Smooth muscle cell (in vitro differentiated cells): ENCODE data around the gene KLHL22. TPM values are rescaled to one million over a fixed set of nuclear protein-coding genes. Genes with fewer than 3 reads are reported as not detected.
"Not testable (repeated sequence)": the region's sequence is repeated elsewhere in the genome, so short reads cannot be mapped to it uniquely, and the experiment has no call there.

Experiments used
- DNase-seq: peaks from one replicate; lab custom pipeline; 2025; ENCODE audit not compliant: unreplicated experiment; lab: John Stamatoyannopoulos, UW
- H2AFZ ChIP-seq: fragments of 200-600 bp; sonication (generic); 2 replicates; pipeline ENCODE4 v1.6.0; 2016; ENCODE audit warnings: antibody characterized with exemption, low read depth, mild to moderate bottlenecking
- H3F3A ChIP-seq: fragments of 200-600 bp; sonication (generic); 2 replicates; pipeline ENCODE4 v1.6.0; 2017; ENCODE audit warnings: antibody characterized with exemption, low read depth
- H3K27ac ChIP-seq: fragments of 200-600 bp; sonication (generic); 2 replicates; pipeline ENCODE4 v1.5.1; 2016; ENCODE audit warnings: low read depth, mild to moderate bottlenecking
- H3K27me3 ChIP-seq: fragments of 200-600 bp; sonication (generic); 2 replicates; pipeline ENCODE4 v1.6.1; 2016; ENCODE audit warnings: low read depth, mild to moderate bottlenecking
- H3K36me3 ChIP-seq: fragments of 200-600 bp; sonication (generic); 2 replicates; pipeline ENCODE4 v1.5.1; 2016; ENCODE audit warnings: low read depth
- H3K4me1 ChIP-seq: fragments of 200-600 bp; sonication (generic); 2 replicates; pipeline ENCODE4 v1.5.1; 2016; ENCODE audit warnings: low read depth
- H3K4me2 ChIP-seq: fragments of 200-600 bp; sonication (generic); 2 replicates; pipeline ENCODE4 v1.6.0; 2016; ENCODE audit warnings: mild to moderate bottlenecking
- H3K4me3 ChIP-seq: fragments of 200-600 bp; sonication (generic); 2 replicates; pipeline ENCODE4 v1.5.1; 2016; ENCODE audit warnings: mild to moderate bottlenecking
- H3K79me2 ChIP-seq: fragments of 200-600 bp; sonication (generic); 2 replicates; pipeline ENCODE4 v1.6.0; 2016; ENCODE audit warnings: low read depth, mild to moderate bottlenecking
- H3K9ac ChIP-seq: fragments of 200-600 bp; sonication (generic); 2 replicates; pipeline ENCODE4 v1.6.0; 2016; ENCODE audit warnings: low read depth
- H3K9me3 ChIP-seq: fragments of 200-600 bp; sonication (generic); replicated peaks from 2 replicates; pipeline ENCODE4 v1.5.1; 2016; ENCODE audit warnings: low read depth
- H4K20me1 ChIP-seq: fragments of 200-600 bp; sonication (generic); 2 replicates; pipeline ENCODE4 v1.6.0; 2016; ENCODE audit warnings: low read depth
- CTCF ChIP-seq: fragments of 200-600 bp; sonication (generic); IDR thresholded peaks from 2 replicates; pipeline ENCODE4 v1.5.1; 2017; ENCODE audit warnings: borderline replicate concordance, mild to moderate bottlenecking, antibody characterized with exemption; ENCODE audit not compliant: insufficient read depth, poor library complexity, severe bottlenecking
- WGBS: methylation state at CpG from one replicate; pipeline ENCODE4 v1.1.7; 2016; ENCODE audit warnings: low lambda C conversion rate; 5-methylcytosine and 5-hydroxymethylcytosine counted together
- polyA plus RNA-seq: library from polyadenylated mRNA; unstranded; fragments of >200 nt; fragmentation: Nextera tagmentation; extraction: Ambion mirVana; gene quantifications from 2 replicates; pipeline ENCODE4 v1.2.1, GENCODE V29; 2016
- total RNA-seq: library from RNA; depleted of rRNA; stranded (reverse); fragments of >200 nt; gene quantifications from 2 replicates; pipeline ENCODE4 v1.2.3, GENCODE V29; 2014

The KLHL22 gene
- total and polyA plus RNA-seq, 2 experiments from 2014 or later = 17.1 to 27.3 TPM

- no peak overlapping the region for H2AFZ ChIP-seq
- 72% methylated on average over 10 of the region's 10 CpGs for WGBS
Observed at GRCh38 chr22:20412474-20413216, 83.0 kb downstream of the KLHL22 start.

GRCh38 chr22:20409385-20409784 is 86.2 kb downstream of the KLHL22 start:
- not testable (repeated sequence) for H4K20me1 ChIP-seq, H3K27me3 ChIP-seq, H3K36me3 ChIP-seq, H3K79me2 ChIP-seq, H2AFZ ChIP-seq, H3K27ac ChIP-seq, H3K4me3 ChIP-seq, DNase-seq, H3K4me1 ChIP-seq, H3K9ac ChIP-seq, H3K4me2 ChIP-seq, H3F3A ChIP-seq, H3K9me3 ChIP-seq
- 99% methylated on average over 3 of the region's 3 CpGs for WGBS

More at GRCh38 chr22:20412474-20413216, 83.0 kb downstream of the KLHL22 start:
- Histone ChIP-seq H3K9ac (no peak overlapping the region), H3K4me2 (no peak overlapping the region), H3K4me1 (no peaks in the 10 kb centered on the region), H3K27me3 (no peaks in the 10 kb centered on the region), H3K9me3 (no peaks in the 10 kb centered on the region), H3K4me3 (no peak overlapping the region), H3K79me2 (no peaks in the 10 kb centered on the region), H3K27ac (no peak overlapping the region), H3F3A (no peaks in the 10 kb centered on the region), H4K20me1 (no peaks in the 10 kb centered on the region), H3K36me3 (no peaks in the 10 kb centered on the region)
- DNase-seq = no peak
- TF ChIP-seq CTCF = no peak

GRCh38 chr22:20408891-20409290 is 86.7 kb downstream of the KLHL22 start:
- Histone ChIP-seq H3K27me3 (no peaks in the 10 kb centered on the region), H3K79me2 (no peaks in the 10 kb centered on the region), H3F3A (no peaks in the 10 kb centered on the region), H3K4me1 (no peaks in the 10 kb centered on the region), H3K9me3 (no peaks in the 10 kb centered on the region), H3K4me2 (no peak overlapping the region), H3K4me3 (no peak overlapping the region), H3K27ac (no peak overlapping the region), H3K36me3 (no peaks in the 10 kb centered on the region), H3K9ac (no peak overlapping the region), H4K20me1 (no peaks in the 10 kb centered on the region), H2AFZ (no peak overlapping the region)
- TF ChIP-seq CTCF = no peak
- no peak for DNase-seq
- WGBS = 96% methylated on average over 4 of the region's 4 CpGs

- H3K36me3 ChIP-seq = no peaks in the 10 kb centered on the region
- DNase-seq = no peak
- no peaks in the 10 kb centered on the region for H3K27me3 ChIP-seq
- H3F3A ChIP-seq = no peaks in the 10 kb centered on the region
- no peak overlapping the region for H3K4me2 ChIP-seq
- no peak overlapping the region for H3K27ac ChIP-seq
- H2AFZ ChIP-seq = no peak overlapping the region
- H3K9ac ChIP-seq = no peak overlapping the region
- no peak for TF ChIP-seq CTCF
- H4K20me1 ChIP-seq = no peaks in the 10 kb centered on the region
- WGBS = 95% methylated on average over 3 of the region's 3 CpGs
- H3K4me1 ChIP-seq = no peaks in the 10 kb centered on the region
- H3K79me2 ChIP-seq = no peaks in the 10 kb centered on the region
- H3K9me3 ChIP-seq = no peaks in the 10 kb centered on the region
- no peak overlapping the region for H3K4me3 ChIP-seq
Observed at GRCh38 chr22:20407829-20408228, 87.8 kb downstream of the KLHL22 start.
